ENCODE measurements around the gene DLG4. TPM values are rescaled to one million over a fixed set of nuclear protein-coding genes. Genes with fewer than 3 reads are reported as not detected.

Gene DLG4
- total RNA-seq, 3 donors from 2014 or later (not counting 1 experiment from before 2014, with no cell fraction given): 6.7 to 11.2 (median 8.6) TPM

DNA sequence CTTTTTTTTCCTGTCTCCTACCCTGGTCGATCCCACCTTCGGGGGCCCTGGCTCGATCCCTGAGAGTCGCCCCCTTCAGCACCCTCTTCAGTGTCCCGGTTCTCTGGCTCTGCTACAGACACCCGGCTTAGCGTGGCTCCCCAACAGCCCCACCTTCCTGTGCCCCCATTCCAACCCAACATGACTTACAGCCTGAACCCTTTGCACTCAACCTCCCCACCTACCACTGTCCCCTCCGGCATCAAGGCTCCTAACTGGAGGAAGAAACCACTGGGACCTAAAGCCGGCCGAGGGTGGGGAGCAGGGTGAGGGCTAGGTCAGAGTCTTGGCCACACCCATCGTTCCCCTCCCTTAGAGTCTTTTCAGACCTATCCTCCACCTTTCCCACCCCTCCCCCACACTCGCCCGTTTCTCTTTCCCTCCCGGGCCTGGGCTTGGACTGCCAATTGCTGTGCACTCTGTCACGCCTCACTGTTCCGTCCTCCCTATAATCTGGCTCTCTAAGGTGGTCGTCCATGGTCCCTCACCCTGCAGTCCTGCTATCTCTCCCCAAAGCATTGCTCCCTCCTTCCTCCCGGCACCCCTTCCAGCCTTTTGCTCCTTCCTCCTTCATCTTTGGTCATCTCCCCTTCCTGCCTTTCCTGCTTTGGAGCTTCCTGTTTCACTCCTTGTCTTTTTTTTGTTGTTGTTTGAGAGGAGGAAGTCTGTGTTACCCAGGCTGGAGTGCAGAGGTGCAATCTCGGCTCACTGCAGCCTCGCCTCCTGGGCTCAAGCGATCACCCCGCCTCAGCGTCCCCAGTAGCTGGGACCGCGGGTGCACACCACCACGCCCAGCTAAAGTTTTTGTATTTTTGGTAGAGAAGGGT lies 43.5 kb upstream of the DLG4 start:
- Histone ChIP-seq H3K4me1 (ENCODE audit: control insufficient read depth, insufficient read depth, low read length) (peaks cover 34% of the 10 kb centered on the region), H3K4me3 (ENCODE audit: low read length) (no peak overlapping the region), H3K36me3 (ENCODE audit: control insufficient read depth, insufficient read depth, low read length) (peaks cover 10% of the 10 kb centered on the region), H3K9me3 (ENCODE audit: control insufficient read depth, insufficient read depth, low read length) (no peaks in the 10 kb centered on the region), H3K27me3 (ENCODE audit: control insufficient read depth, insufficient read depth, low read length) (peaks cover 24% of the 10 kb centered on the region), H3K27ac (ENCODE audit: low read length) (no peak overlapping the region)
- peaks cover 16 to 17% of the 10 kb centered on the region in 2 donors for H3K27me3 Mint-ChIP-seq (ENCODE audit: low read depth in 2 of 2)
- peak overlapping the region; percentile 82 for H3K4me3 Mint-ChIP-seq
- 8% methylated on average over 26 of the region's 26 CpGs for WGBS (ENCODE audit: insufficient coverage)
- intact Hi-C loops (cut with micrococcal nuclease): no loop called here
- TF ChIP-seq, protein P1, sequence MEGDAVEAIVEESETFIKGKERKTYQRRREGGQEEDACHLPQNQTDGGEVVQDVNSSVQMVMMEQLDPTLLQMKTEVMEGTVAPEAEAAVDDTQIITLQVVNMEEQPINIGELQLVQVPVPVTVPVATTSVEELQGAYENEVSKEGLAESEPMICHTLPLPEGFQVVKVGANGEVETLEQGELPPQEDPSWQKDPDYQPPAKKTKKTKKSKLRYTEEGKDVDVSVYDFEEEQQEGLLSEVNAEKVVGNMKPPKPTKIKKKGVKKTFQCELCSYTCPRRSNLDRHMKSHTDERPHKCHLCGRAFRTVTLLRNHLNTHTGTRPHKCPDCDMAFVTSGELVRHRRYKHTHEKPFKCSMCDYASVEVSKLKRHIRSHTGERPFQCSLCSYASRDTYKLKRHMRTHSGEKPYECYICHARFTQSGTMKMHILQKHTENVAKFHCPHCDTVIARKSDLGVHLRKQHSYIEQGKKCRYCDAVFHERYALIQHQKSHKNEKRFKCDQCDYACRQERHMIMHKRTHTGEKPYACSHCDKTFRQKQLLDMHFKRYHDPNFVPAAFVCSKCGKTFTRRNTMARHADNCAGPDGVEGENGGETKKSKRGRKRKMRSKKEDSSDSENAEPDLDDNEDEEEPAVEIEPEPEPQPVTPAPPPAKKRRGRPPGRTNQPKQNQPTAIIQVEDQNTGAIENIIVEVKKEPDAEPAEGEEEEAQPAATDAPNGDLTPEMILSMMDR (IDR thresholded peaks at IDR 0.05): no peak
- H3K4me1 Mint-ChIP-seq: peaks cover 17% of the 10 kb centered on the region in 2 donors
- H3K36me3 Mint-ChIP-seq: no peaks in the 10 kb centered on the region
- H3K9me3 Mint-ChIP-seq: no peaks in the 10 kb centered on the region
- no peak for ATAC-seq
- peak in 1 of 2 donors; percentile 41 for DNase-seq
- peak overlapping the region in 1 of 2 donors; percentile 80 for H3K27ac Mint-ChIP-seq

DNA sequence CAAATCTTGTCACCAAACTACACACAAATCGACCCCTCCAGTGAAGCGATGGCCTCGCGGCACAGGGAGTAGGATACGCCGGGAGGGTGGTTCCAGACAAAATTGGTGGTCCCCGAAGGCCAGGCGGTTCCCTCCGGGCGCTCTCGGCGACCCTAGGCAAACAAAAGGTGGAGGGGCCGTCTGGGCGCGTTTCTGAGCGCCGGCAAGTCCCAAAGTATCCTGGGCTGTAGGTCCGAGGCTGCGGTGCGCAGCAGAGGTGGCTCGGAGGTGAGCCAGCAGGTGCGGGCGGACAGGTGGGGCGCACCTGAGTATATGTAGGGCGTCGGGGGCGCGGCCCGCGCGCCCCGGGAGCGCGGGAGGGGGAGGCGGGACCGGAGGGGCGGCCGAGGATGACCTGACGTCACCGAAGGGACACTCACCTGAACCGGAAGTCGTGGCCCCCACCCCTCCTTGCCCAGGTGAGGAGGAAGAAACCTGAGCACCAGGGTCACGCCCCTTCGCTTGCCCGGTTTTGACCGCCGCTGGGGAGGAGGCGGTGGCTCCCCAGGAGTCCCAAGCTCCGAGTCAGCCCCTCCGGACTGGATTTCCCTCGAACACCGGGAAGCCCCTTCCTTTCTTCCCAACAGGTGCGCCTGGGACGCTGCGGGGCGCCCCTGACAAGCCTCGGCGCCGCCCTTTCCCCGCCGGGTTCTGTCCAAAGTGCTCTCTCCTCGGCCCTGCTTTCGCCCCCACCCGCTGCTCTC lies 42.7 kb upstream of the DLG4 start, which contains the start of gene CLDN7:
Gene CLDN7, minus strand, starts transcription at position 287 of the 743 bp plus-strand sequence. CDS start 435 bp downstream, outside the sequence.
- intact Hi-C loops (cut with micrococcal nuclease): no loop called here
- H3K4me3 ChIP-seq (ENCODE audit: low read length): peak within 1 kb of the TSS; percentile 42
- peaks cover 16 to 17% of the 10 kb centered on the region in 2 donors for H3K27me3 Mint-ChIP-seq (ENCODE audit: low read depth in 2 of 2)
- ATAC-seq (no peak), DNase-seq (peak in 1 of 2 donors; percentile 36)
- peaks cover 34% of the 10 kb centered on the region for H3K4me1 ChIP-seq (ENCODE audit: control insufficient read depth, insufficient read depth, low read length)
- H3K4me1 Mint-ChIP-seq: peaks cover 17% of the 10 kb centered on the region in 2 donors
- no peak within 1 kb of the TSS for H3K27ac ChIP-seq (ENCODE audit: low read length)
- TF ChIP-seq, protein P1 (IDR thresholded peaks at IDR 0.05): no peak
- H3K9me3 Mint-ChIP-seq: no peaks in the 10 kb centered on the region
- peaks cover 24% of the 10 kb centered on the region for H3K27me3 ChIP-seq (ENCODE audit: control insufficient read depth, insufficient read depth, low read length)
- H3K4me3 Mint-ChIP-seq: peak within 1 kb of the TSS; percentile 82
- H3K36me3 ChIP-seq (ENCODE audit: control insufficient read depth, insufficient read depth, low read length): peaks cover 11% of the 10 kb centered on the region
- peak within 1 kb of the TSS in 1 of 2 donors; percentile 80 for H3K27ac Mint-ChIP-seq
- H3K36me3 Mint-ChIP-seq: no peaks in the 10 kb centered on the region
- no peaks in the 10 kb centered on the region for H3K9me3 ChIP-seq (ENCODE audit: control insufficient read depth, insufficient read depth, low read length)
- 10% methylated on average over 64 of the region's 64 CpGs for WGBS (ENCODE audit: insufficient coverage)

DNA sequence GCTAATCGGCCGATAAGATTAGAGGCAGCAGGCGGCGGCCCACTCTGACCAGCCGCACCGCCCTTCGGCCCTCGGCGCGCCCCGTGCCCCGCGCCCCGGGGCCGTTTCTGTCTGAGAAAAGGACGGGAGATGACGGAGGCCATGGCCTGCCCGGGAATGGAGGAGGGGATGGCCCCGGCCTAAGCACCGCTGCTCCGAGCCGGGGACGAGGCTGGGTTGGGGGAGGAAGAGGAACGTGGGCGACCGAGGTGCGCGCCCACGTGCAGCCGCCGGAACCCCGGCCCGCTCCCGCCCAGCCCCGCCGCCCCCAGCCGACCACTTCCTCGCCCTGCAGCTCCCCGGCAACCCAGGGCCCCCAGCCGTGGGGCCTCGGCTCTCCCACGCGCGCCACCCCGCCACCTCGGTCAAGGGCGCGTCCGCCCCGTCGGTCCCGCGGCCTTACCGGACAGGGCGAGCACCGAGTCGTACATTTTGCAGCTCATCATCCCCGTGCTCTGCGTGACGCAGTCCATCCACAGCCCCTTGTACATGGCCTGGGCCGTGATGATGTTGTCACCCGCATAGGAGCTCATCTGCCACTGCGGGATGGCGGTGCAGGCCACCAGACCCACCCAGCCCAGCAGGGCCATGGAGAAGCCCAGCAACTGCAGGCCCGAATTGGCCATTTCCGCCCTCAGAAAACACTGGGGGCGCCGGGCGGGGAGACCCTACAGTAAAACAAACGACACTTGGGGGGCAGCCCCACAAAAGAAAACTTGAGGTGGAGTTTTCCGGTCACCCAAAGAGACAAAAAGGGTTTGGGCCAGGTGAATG lies 41.9 kb upstream of the DLG4 start:
- Histone ChIP-seq H3K27me3 (ENCODE audit: control insufficient read depth, insufficient read depth, low read length) (peaks cover 24% of the 10 kb centered on the region), H3K9me3 (ENCODE audit: control insufficient read depth, insufficient read depth, low read length) (no peaks in the 10 kb centered on the region), H3K27ac (ENCODE audit: low read length) (no peak overlapping the region), H3K4me1 (ENCODE audit: control insufficient read depth, insufficient read depth, low read length) (peaks cover 34% of the 10 kb centered on the region), H3K4me3 (ENCODE audit: low read length) (peak overlapping the region; percentile 42), H3K36me3 (ENCODE audit: control insufficient read depth, insufficient read depth, low read length) (peaks cover 16% of the 10 kb centered on the region)
- DNase-seq: peak; percentile 28 to 56
- TF ChIP-seq, protein P1 (IDR thresholded peaks at IDR 0.05): no peak
- WGBS (ENCODE audit: insufficient coverage): 8% methylated on average over 71 of the region's 71 CpGs
- Mint-ChIP-seq H3K4me1 (peaks cover 17% of the 10 kb centered on the region in 2 donors), H3K9me3 (no peaks in the 10 kb centered on the region), H3K27me3 (ENCODE audit: low read depth in 2 of 2) (peaks cover 14 to 16% of the 10 kb centered on the region in 2 donors), H3K4me3 (peak overlapping the region; percentile 75), H3K27ac (peak overlapping the region in 1 of 2 donors; percentile 64), H3K36me3 (peaks cover 7% of the 10 kb centered on the region)
- intact Hi-C loops (cut with micrococcal nuclease): no loop called here
- peak; percentile 57 to 66 (median 66) for ATAC-seq

Data from natural killer cell (primary cell).